ENCODE data around the gene PES1. TPM values are rescaled to one million over a fixed set of nuclear protein-coding genes. Genes with fewer than 3 reads are reported as not detected.
"Not testable (repeated sequence)": the region's sequence is repeated elsewhere in the genome, so short reads cannot be mapped to it uniquely, and the experiment has no call there.

PES1 gene
- total RNA-seq, 6 donors from 2014 or later: 27.2 to 66.9 (median 56.9) TPM

GRCh38 chr22:30547188-30547587 is 44.5 kb downstream of the PES1 start:
- no peak overlapping the region for H3K4me3 ChIP-seq
- no peak overlapping the region for H3K27ac ChIP-seq
- no peaks in the 10 kb centered on the region for H3K36me3 ChIP-seq
- no peak for ATAC-seq (ENCODE audit: low FRiP score in 2 of 2)
- H3K9me3 ChIP-seq: no peaks in the 10 kb centered on the region
- DNase-seq: no peak
- H3K27me3 ChIP-seq: no peaks in the 10 kb centered on the region
- peaks cover 4 to 7% (median 6%) of the 10 kb centered on the region in 4 donors for H3K4me1 ChIP-seq
- 86 to 93% methylated on average over 4 of the region's 4 CpGs for WGBS, 2 donors
- TF ChIP-seq POLR2A (IDR thresholded peaks at IDR 0.05): no peak
- no peak for TF ChIP-seq POLR2AphosphoS5 (IDR thresholded peaks at IDR 0.05)
- no peak for TF ChIP-seq EP300 (IDR thresholded peaks at IDR 0.05)
- TF ChIP-seq CTCF (IDR thresholded peaks at IDR 0.05): no peak

GRCh38 chr22:30546616-30547015 is 45.1 kb downstream of the PES1 start, which contains the start of gene SEC14L6:
TSS of gene SEC14L6 (minus strand) at chr22:30546741. CDS start at chr22:30546682, 59 bp downstream.
- H3K27ac ChIP-seq: no peak within 1 kb of the TSS
- TF ChIP-seq CTCF (IDR thresholded peaks at IDR 0.05) (no peak), POLR2A (IDR thresholded peaks at IDR 0.05) (no peak), POLR2AphosphoS5 (IDR thresholded peaks at IDR 0.05) (no peak), EP300 (IDR thresholded peaks at IDR 0.05) (no peak)
- ATAC-seq (ENCODE audit: low FRiP score in 2 of 2) (no peak), DNase-seq (no peak)
- WGBS, 2 donors: 80 to 94% methylated on average over 7 of the region's 7 CpGs
- no peak within 1 kb of the TSS for H3K4me3 ChIP-seq
- no peaks in the 10 kb centered on the region for H3K27me3 ChIP-seq
- H3K9me3 ChIP-seq: no peaks in the 10 kb centered on the region
- H3K4me1 ChIP-seq: peaks cover 4 to 12% (median 6%) of the 10 kb centered on the region in 4 donors
- no peaks in the 10 kb centered on the region for H3K36me3 ChIP-seq

- DNase-seq (no peak), ATAC-seq (ENCODE audit: low FRiP score in 2 of 2) (no peak)
- no peaks in the 10 kb centered on the region for H3K36me3 ChIP-seq
- H3K4me1 ChIP-seq: peaks cover 4 to 12% (median 6%) of the 10 kb centered on the region in 4 donors
- H3K4me3 ChIP-seq: peak overlapping the region in 3 of 4 donors; percentile 46 to 55 (median 53)
- 57 to 82% methylated on average over 3 to 12 of the region's 12 CpGs for WGBS, 2 donors
- H3K27me3 ChIP-seq: peaks cover 0 to 4% (median 0%) of the 10 kb centered on the region in 4 donors
- peak overlapping the region in 1 of 4 donors; percentile 52 for H3K27ac ChIP-seq
- TF ChIP-seq CTCF (IDR thresholded peaks at IDR 0.05): no peak
- TF ChIP-seq POLR2AphosphoS5 (IDR thresholded peaks at IDR 0.05): no peak
- TF ChIP-seq POLR2A (IDR thresholded peaks at IDR 0.05): no peak
- no peaks in the 10 kb centered on the region for H3K9me3 ChIP-seq
Observed at GRCh38 chr22:30542811-30543188, 48.9 kb downstream of the PES1 start.

GRCh38 chr22:30541961-30542810 is 49.5 kb downstream of the PES1 start:
- ATAC-seq (ENCODE audit: low FRiP score in 2 of 2) (peak; percentile 27 to 55), DNase-seq (peak; percentile 30 to 87)
- Histone ChIP-seq H3K27me3 (peaks cover 0 to 4% (median 0%) of the 10 kb centered on the region in 4 donors), H3K9me3 (no peaks in the 10 kb centered on the region), H3K4me3 (peak overlapping the region in 3 of 4 donors; percentile 46 to 55 (median 53)), H3K27ac (peak overlapping the region in 2 of 4 donors; percentile 52 to 65), H3K4me1 (peaks cover 4 to 12% (median 6%) of the 10 kb centered on the region in 4 donors), H3K36me3 (no peaks in the 10 kb centered on the region)
- no peak for TF ChIP-seq POLR2AphosphoS5 (IDR thresholded peaks at IDR 0.05)
- TF ChIP-seq EP300 (IDR thresholded peaks at IDR 0.05): no peak
- TF ChIP-seq POLR2A (IDR thresholded peaks at IDR 0.05): peak in 1 of 4 donors; percentile 22
- TF ChIP-seq CTCF (IDR thresholded peaks at IDR 0.05): no peak
- WGBS, 2 donors: 9 to 10% methylated on average over 29 to 62 of the region's 64 CpGs

- not testable (repeated sequence) for H3K27me3 ChIP-seq; H3K36me3 ChIP-seq; DNase-seq; ATAC-seq (ENCODE audit: low FRiP score in 2 of 2); H3K9me3 ChIP-seq
- WGBS, 2 donors: 74 to 90% methylated on average over 3 of the region's 3 CpGs
- Histone ChIP-seq H3K27ac (peak overlapping the region in 1 of 4 donors; percentile 52), H3K4me1 (peaks cover 4 to 12% (median 6%) of the 10 kb centered on the region in 4 donors), H3K4me3 (peak overlapping the region in 3 of 4 donors; percentile 46 to 55 (median 53))
Observed at GRCh38 chr22:30541511-30541910, 50.2 kb downstream of the PES1 start.
